CD4-positive, CD25-positive, alpha-beta regulatory T cell (primary cell): ENCODE results near the gene TMEM185B. TPM values are rescaled to one million over a fixed set of nuclear protein-coding genes. Genes with fewer than 3 reads are reported as not detected.

ENCODE experiments used
- ATAC-seq, 2 donors: fragments of 150-1000 bp; cut with Tn5 transposase; one replicate each; pipeline ENCODE4 v1.10.0; 2021; ENCODE audit warnings: low read depth in 2 of 2, moderate number of reproducible peaks in 2 of 2, moderate library complexity in 1 of 2
- DNase-seq, 3 donors: peaks; one replicate each; pipeline versions ENCODE4 v3.0.0 to v3.0.0-alpha.2; 2012 to 2022; ENCODE audit warnings: mixed read lengths in 1 of 3
- H3K27ac ChIP-seq: one replicate; pipeline ENCODE4 v1.7.0; 2013; ENCODE audit warnings: mild to moderate bottlenecking, low read length; ENCODE audit not compliant: insufficient read depth, poor library complexity, severe bottlenecking
- H3K27me3 ChIP-seq: one replicate; pipeline ENCODE4 v1.7.0; 2013; ENCODE audit warnings: low read length; ENCODE audit not compliant: control insufficient read depth, insufficient read depth
- H3K36me3 ChIP-seq: one replicate; pipeline ENCODE4 v1.7.0; 2013; ENCODE audit warnings: mild to moderate bottlenecking, low read length, moderate library complexity; ENCODE audit not compliant: control insufficient read depth, insufficient read depth
- H3K4me1 ChIP-seq: 2 replicates; pipeline ENCODE4 v1.7.0; 2013; ENCODE audit warnings: mild to moderate bottlenecking, low read length; ENCODE audit not compliant: insufficient read depth, control insufficient read depth, poor library complexity, severe bottlenecking
- H3K4me3 ChIP-seq: one replicate; pipeline ENCODE4 v1.7.0; 2013; ENCODE audit warnings: low read depth, mild to moderate bottlenecking, low read length, moderate library complexity
- H3K9me3 ChIP-seq, 2 experiments: 1 replicate in 1 of 2; 2 replicates in 1 of 2; pipeline ENCODE4 v1.7.0; 2013; ENCODE audit warnings: low read length in 2 of 2, mild to moderate bottlenecking in 1 of 2, moderate library complexity in 1 of 2; ENCODE audit not compliant: control insufficient read depth in 2 of 2
- H3K27ac Mint-ChIP-seq, 3 donors: one replicate each; pipeline ENCODE4 v1.8.0; 2020 to 2022; ENCODE audit warnings: mild to moderate bottlenecking in 3 of 3, mixed read lengths in 3 of 3, moderate library complexity in 2 of 3
- H3K27me3 Mint-ChIP-seq: one replicate; pipeline ENCODE4 v1.8.0; 2022; ENCODE audit warnings: mild to moderate bottlenecking, mixed read lengths
- H3K36me3 Mint-ChIP-seq: one replicate; pipeline ENCODE4 v1.8.0; 2020; ENCODE audit warnings: mixed read lengths
- H3K4me1 Mint-ChIP-seq, 4 donors: one replicate each; pipeline ENCODE4 v1.8.0; 2020 to 2022; ENCODE audit warnings: mixed read lengths in 4 of 4, mild to moderate bottlenecking in 1 of 4
- H3K4me3 Mint-ChIP-seq, 4 donors: one replicate each; pipeline ENCODE4 v1.8.0; 2020 to 2022; ENCODE audit warnings: mild to moderate bottlenecking in 4 of 4, mixed read lengths in 4 of 4, moderate library complexity in 3 of 4
- H3K9me3 Mint-ChIP-seq, 7 donors: one replicate each; pipeline ENCODE4 v1.8.0; 2020 to 2022; ENCODE audit warnings: mixed read lengths in 7 of 7, mild to moderate bottlenecking in 3 of 7, moderate library complexity in 2 of 7
- polyA plus RNA-seq, 4 donors: library from polyadenylated mRNA; unstranded; fragments of 300-500 nt; fragmentation: Illumina TruSeq; gene quantifications; one replicate each; pipeline ENCODE4 v1.2.3, GENCODE V29; 2021
- total RNA-seq: library from RNA; stranded (reverse); gene quantifications from one replicate; pipeline ENCODE4 v1.2.3, GENCODE V29; 2022

Gene TMEM185B
- total RNA-seq (23.3 TPM), polyA plus RNA-seq (10 to 100 TPM; 15.6 to 19.4 (median 17.3) TPM)

DNA sequence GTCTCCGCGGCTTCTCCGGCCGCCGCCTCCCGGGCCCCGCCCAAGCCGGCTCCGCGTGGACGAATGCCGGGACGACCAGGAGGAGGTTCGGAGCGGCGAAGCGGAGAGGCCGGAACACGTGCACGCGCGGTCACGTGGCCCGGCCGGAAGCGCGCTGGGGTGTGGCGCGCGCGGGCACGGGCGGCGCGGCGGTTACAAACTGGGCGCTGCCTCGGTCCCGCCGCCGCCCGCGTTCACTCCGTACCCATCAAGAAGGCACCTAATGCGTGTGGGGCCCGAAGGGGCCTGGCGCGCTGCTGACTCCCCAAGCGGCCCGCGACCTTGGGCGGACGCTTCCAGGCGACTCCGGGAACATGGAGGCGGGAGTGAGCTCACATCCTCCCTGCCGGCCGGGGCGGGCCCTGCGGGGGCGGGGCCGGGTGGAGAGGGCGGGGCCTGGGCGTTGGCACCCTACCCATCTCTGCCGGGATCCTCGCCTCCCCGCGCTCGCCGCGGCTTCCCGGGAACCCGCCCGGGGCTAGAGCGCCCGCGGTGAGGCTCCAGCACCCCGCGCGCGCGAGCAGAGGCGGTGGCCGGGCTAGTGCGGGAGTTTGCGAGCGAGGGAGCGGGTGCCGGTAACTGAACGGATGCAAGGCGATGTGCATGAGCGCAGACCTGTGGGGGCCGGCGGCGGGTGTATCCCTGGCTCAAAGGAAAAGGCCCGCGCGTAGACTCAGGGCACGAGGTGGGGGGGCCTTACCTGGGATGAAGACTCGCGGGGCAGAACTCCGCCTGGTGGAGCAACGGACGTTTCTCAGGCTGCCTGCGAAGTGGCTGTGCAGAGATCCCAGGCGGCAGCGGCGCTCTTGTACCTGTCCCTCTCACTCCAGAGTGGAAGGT, at the start of gene TMEM185B:
TMEM185B (minus strand) TSS at position 367 of the 879 bp plus-strand sequence. CDS start 424 bp downstream, outside the sequence.
- H3K4me1 Mint-ChIP-seq: peaks cover 7 to 61% (median 47%) of the 10 kb centered on the region in 4 donors
- H3K36me3 ChIP-seq: peaks cover 11% of the 10 kb centered on the region
- H3K9me3 Mint-ChIP-seq: peaks cover 0 to 5% (median 0%) of the 10 kb centered on the region in 7 donors
- peak; percentile 93 for ATAC-seq
- peak within 1 kb of the TSS; percentile 87 to 93 (median 91) for H3K4me3 Mint-ChIP-seq
- peak within 1 kb of the TSS; percentile 84 to 96 (median 93) for H3K27ac Mint-ChIP-seq
- H3K4me1 ChIP-seq: peaks cover 34% of the 10 kb centered on the region
- DNase-seq: peak; percentile 86 to 89 (median 88)
- no peaks in the 10 kb centered on the region for H3K27me3 ChIP-seq
- no peaks in the 10 kb centered on the region for H3K9me3 ChIP-seq
- peak within 1 kb of the TSS; percentile 61 for H3K4me3 ChIP-seq
- H3K27me3 Mint-ChIP-seq: no peaks in the 10 kb centered on the region
- H3K27ac ChIP-seq: peak within 1 kb of the TSS; percentile 89
- peaks cover 13% of the 10 kb centered on the region for H3K36me3 Mint-ChIP-seq

DNA sequence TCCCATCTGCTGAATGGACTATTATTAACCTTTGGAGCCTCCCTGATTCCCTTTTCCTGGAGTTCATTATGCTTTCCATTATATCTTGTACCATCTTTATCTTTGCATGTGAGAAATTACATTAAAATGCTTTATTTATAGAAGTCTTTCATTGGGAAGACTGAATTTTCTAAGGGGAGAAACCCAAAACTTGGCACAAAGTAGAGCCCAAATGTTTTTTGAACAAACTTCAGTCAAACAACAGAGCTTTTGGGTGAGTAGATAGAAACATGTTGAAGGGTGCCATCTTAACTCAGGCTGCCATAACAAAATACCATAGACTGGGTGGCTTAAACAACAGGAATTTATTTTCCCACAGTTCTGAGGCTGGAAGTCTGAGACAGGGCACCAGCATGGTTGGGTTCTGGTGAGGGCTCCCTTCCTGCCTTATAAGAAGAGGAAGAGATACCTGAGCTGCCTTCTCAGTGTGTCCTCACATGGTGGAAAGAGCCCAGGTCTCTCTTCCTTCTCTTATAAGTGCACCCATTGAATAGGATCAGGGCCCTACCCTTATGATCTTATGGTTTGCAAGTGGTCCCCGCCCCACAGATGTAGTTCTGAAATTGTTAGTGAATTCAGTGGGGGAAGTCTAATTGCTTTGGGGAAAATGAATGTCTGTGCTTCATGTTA, 48.6 kb upstream of the TMEM185B start:
- H3K4me1 Mint-ChIP-seq: peaks cover 7 to 38% (median 14%) of the 10 kb centered on the region in 4 donors
- H3K27ac ChIP-seq: no peak overlapping the region
- ATAC-seq: no peak
- no peaks in the 10 kb centered on the region for H3K4me1 ChIP-seq
- H3K36me3 Mint-ChIP-seq: peaks cover 16% of the 10 kb centered on the region
- no peaks in the 10 kb centered on the region for H3K36me3 ChIP-seq
- no peak overlapping the region for H3K27ac Mint-ChIP-seq
- peaks cover 0 to 14% (median 3%) of the 10 kb centered on the region in 7 donors for H3K9me3 Mint-ChIP-seq
- H3K27me3 ChIP-seq: no peaks in the 10 kb centered on the region
- no peak overlapping the region for H3K4me3 Mint-ChIP-seq
- no peaks in the 10 kb centered on the region for H3K27me3 Mint-ChIP-seq
- H3K4me3 ChIP-seq: no peak overlapping the region
- no peak for DNase-seq
- peaks cover 0 to 6% of the 10 kb centered on the region in 2 experiments for H3K9me3 ChIP-seq

DNA sequence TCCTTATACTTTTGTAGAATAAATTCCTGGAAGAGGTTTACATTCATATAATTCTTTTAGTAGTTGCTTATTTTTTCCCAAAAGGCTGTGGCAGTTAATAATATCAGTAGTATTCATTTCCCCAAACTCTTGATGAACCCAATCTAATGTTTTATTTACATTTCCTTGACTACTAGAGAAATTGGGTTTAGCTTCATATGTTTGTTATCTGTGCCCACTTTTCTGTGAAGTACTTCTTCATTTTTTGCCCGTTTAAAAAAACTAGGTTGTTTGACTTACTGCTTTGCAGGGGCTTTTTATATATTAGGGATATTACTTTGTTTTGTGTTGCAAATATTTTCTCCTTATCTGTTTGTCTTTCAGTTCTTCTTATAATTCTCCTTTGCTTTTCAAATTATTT, 46.6 kb upstream of the TMEM185B start:
- DNase-seq (no peak), ATAC-seq (no peak)
- Mint-ChIP-seq H3K4me1 (peaks cover 12 to 40% (median 20%) of the 10 kb centered on the region in 4 donors), H3K27ac (peak overlapping the region in 1 of 3 donors; percentile 66), H3K9me3 (peaks cover 0 to 12% (median 0%) of the 10 kb centered on the region in 7 donors), H3K4me3 (no peak overlapping the region), H3K27me3 (no peaks in the 10 kb centered on the region), H3K36me3 (peaks cover 11% of the 10 kb centered on the region)
- no peaks in the 10 kb centered on the region for H3K9me3 ChIP-seq
- H3K36me3 ChIP-seq: no peaks in the 10 kb centered on the region
- no peaks in the 10 kb centered on the region for H3K4me1 ChIP-seq
- H3K4me3 ChIP-seq: no peak overlapping the region
- no peaks in the 10 kb centered on the region for H3K27me3 ChIP-seq
- no peak overlapping the region for H3K27ac ChIP-seq

DNA sequence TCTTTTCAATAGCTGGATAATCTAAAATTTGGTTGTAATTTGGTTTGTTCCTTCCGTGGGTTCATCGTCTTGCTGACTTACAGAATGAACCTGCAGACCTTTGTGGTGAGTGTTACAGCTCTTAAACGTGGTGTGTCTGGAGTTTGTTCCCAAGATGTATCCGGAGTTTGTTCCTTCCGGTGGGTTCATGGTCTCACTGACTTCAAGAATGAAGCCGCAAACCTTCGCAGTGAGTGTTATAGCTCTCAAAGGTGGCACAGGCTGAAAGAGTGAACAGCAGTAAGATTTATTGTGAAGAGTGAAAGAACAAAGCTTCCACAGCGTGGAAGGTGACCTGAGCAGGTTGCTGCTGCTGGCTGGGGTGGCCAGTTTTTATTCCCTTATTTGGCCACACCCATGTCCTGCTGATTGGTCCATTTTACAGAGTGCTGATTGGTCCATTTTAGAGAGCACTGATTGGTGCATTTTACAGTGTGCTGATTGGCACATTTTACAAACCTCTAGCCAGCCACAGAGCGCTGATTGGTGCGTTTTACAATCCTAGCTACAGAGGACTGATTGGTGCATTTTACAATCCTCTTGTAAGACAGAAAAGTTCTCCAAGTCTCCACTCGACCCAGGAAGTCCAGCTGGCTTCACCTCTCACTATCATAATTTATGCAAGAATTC, 46.0 kb upstream of the TMEM185B start:
- Histone ChIP-seq H3K4me3 (no peak overlapping the region), H3K36me3 (no peaks in the 10 kb centered on the region), H3K4me1 (no peaks in the 10 kb centered on the region), H3K27me3 (no peaks in the 10 kb centered on the region), H3K9me3 (no peaks in the 10 kb centered on the region), H3K27ac (no peak overlapping the region)
- H3K4me1 Mint-ChIP-seq: peaks cover 16 to 42% (median 22%) of the 10 kb centered on the region in 4 donors
- H3K27ac Mint-ChIP-seq: no peak overlapping the region
- no peaks in the 10 kb centered on the region for H3K27me3 Mint-ChIP-seq
- H3K36me3 Mint-ChIP-seq: peaks cover 11% of the 10 kb centered on the region
- DNase-seq (no peak), ATAC-seq (no peak)
- peaks cover 0 to 7% (median 0%) of the 10 kb centered on the region in 7 donors for H3K9me3 Mint-ChIP-seq
- H3K4me3 Mint-ChIP-seq: no peak overlapping the region

DNA sequence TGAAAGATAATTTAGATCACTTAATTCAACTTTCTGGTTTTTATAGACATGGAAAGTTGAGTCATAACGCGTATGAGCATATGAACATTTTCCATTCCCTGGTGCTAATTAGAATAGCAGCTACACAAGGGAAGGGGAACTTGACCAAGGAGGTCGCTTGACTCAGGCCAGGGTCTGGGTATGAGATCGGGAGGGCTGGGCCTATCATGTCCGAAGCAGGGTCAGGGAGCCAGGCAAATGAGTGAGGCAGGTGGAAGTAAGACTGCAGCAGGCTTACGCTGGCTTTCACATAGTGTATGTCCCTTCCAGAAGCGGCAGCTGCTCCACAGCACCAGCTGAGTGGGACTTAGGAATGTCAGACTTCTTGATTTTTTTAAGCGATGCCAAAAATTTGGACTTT, 44.1 kb upstream of the TMEM185B start:
- H3K4me1 Mint-ChIP-seq: peaks cover 16 to 33% (median 22%) of the 10 kb centered on the region in 4 donors
- Histone ChIP-seq H3K27me3 (no peaks in the 10 kb centered on the region), H3K4me1 (peaks cover under 1% of the 10 kb centered on the region), H3K9me3 (no peaks in the 10 kb centered on the region), H3K36me3 (no peaks in the 10 kb centered on the region), H3K4me3 (no peak overlapping the region), H3K27ac (no peak overlapping the region)
- no peak overlapping the region for H3K27ac Mint-ChIP-seq
- no peak overlapping the region for H3K4me3 Mint-ChIP-seq
- H3K9me3 Mint-ChIP-seq: peaks cover 0 to 4% (median 0%) of the 10 kb centered on the region in 7 donors
- ATAC-seq: no peak
- no peaks in the 10 kb centered on the region for H3K27me3 Mint-ChIP-seq
- no peak for DNase-seq
- H3K36me3 Mint-ChIP-seq: peaks cover 8% of the 10 kb centered on the region

DNA sequence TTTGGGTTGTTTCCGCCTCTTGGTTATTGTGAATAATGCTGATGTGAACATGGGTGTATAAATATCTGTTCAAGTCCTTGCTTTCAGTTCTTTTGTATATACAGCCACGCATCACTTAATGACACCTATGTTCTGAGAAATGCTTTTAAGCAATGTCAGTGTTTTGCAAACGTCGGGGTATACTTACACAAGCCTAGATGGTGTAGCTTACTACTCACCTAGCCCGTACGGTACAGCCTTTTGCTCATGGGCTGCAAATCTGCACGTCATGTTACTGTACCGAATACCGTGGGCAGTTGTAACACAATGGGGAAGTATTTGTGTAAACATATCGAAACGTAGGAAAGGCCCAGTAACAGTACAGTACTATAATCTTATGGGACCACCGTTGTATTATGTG, 41.8 kb upstream of the TMEM185B start:
- no peak overlapping the region for H3K4me3 ChIP-seq
- peaks cover 0 to 8% (median 0%) of the 10 kb centered on the region in 7 donors for H3K9me3 Mint-ChIP-seq
- H3K4me3 Mint-ChIP-seq: no peak overlapping the region
- H3K36me3 Mint-ChIP-seq: peaks cover 4% of the 10 kb centered on the region
- H3K27ac Mint-ChIP-seq: peak overlapping the region in 1 of 3 donors; percentile 69
- H3K4me1 ChIP-seq: peaks cover 11% of the 10 kb centered on the region
- no peak overlapping the region for H3K27ac ChIP-seq
- no peaks in the 10 kb centered on the region for H3K27me3 ChIP-seq
- no peaks in the 10 kb centered on the region for H3K27me3 Mint-ChIP-seq
- peaks cover 13 to 23% (median 16%) of the 10 kb centered on the region in 4 donors for H3K4me1 Mint-ChIP-seq
- ATAC-seq (no peak), DNase-seq (peak in 1 of 3 donors; percentile 65)
- no peaks in the 10 kb centered on the region for H3K36me3 ChIP-seq
- peaks cover 0 to 7% of the 10 kb centered on the region in 2 experiments for H3K9me3 ChIP-seq

DNA sequence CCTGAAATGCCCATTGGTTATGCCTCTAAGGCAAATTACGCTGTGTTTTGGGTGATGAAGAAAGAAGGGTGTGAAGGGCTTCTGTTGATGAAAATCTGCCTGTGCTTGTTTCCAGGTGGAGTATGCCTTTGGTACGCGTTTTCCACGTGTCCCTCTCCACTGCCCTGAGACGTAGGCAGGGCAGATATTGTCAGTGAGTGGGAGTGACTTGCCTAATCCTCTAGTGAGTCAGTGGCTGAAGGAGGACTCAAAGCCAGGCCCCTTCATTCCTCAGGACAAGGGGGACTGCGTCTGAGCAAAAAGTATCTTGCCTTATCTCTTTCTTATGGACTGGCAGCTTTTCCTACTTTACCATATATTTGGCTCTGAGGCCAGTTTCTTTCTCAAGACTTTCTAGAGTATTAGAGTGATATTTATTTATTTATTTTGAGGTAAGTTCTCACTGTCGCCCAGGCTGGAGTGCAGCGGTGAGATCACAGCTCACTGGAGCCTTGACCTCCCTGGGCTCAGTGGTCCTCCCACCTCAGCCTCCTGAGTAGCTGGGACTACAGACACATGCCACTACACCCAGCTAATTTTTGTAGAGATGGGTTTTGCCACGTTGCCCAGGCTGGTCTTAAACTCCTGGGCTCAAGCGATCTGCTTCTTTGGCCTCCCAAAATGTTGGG, 39.7 kb upstream of the TMEM185B start:
- no peak overlapping the region for H3K27ac Mint-ChIP-seq
- H3K36me3 ChIP-seq: no peaks in the 10 kb centered on the region
- H3K4me3 ChIP-seq: no peak overlapping the region
- DNase-seq (no peak), ATAC-seq (no peak)
- peaks cover 0 to 8% of the 10 kb centered on the region in 2 experiments for H3K9me3 ChIP-seq
- H3K4me3 Mint-ChIP-seq: no peak overlapping the region
- peaks cover 16 to 24% (median 20%) of the 10 kb centered on the region in 4 donors for H3K4me1 Mint-ChIP-seq
- no peaks in the 10 kb centered on the region for H3K27me3 ChIP-seq
- no peak overlapping the region for H3K27ac ChIP-seq
- H3K4me1 ChIP-seq: peaks cover 11% of the 10 kb centered on the region
- peaks cover 0 to 9% (median 0%) of the 10 kb centered on the region in 7 donors for H3K9me3 Mint-ChIP-seq
- H3K36me3 Mint-ChIP-seq: peaks cover 8% of the 10 kb centered on the region
- no peaks in the 10 kb centered on the region for H3K27me3 Mint-ChIP-seq
